ENCODE results near the gene CREBBP.

Gene CREBBP

GRCh38 chr16:3722508-3722907 is 158.0 kb downstream of the CREBBP start:
- Histone ChIP-seq H3K4me1 (peaks cover 0 to 7% (median 6%) of the 10 kb centered on the region in 4 donors), H3K27me3 (no peaks in the 10 kb centered on the region), H3K36me3 (peaks cover 6 to 16% (median 7%) of the 10 kb centered on the region in 3 donors), H3K4me3 (no peak overlapping the region), H3K9me3 (no peaks in the 10 kb centered on the region), H3K27ac (no peak overlapping the region)
- intact Hi-C loops (cut with DNase I; ENCODE audit: low total_unique reads) = no loop called here
- no peak for TF ChIP-seq CTCF (IDR thresholded peaks at IDR 0.05)
- DNase-seq = no peak

- intact Hi-C loops (cut with DNase I; ENCODE audit: low total_unique reads) = no loop called here
- DNase-seq = no peak
- TF ChIP-seq CTCF (IDR thresholded peaks at IDR 0.05) = no peak
- Histone ChIP-seq H3K27ac (no peak overlapping the region), H3K27me3 (no peaks in the 10 kb centered on the region), H3K36me3 (no peaks in the 10 kb centered on the region), H3K4me3 (no peak overlapping the region), H3K9me3 (no peaks in the 10 kb centered on the region), H3K4me1 (peaks cover 0 to 15% (median 12%) of the 10 kb centered on the region in 4 donors)
Observed at GRCh38 chr16:3720418-3720817, 160.1 kb downstream of the CREBBP start.

GRCh38 chr16:3718628-3719027 is 161.9 kb downstream of the CREBBP start:
- Histone ChIP-seq H3K27me3 (no peaks in the 10 kb centered on the region), H3K4me3 (no peak overlapping the region), H3K4me1 (peaks cover 0 to 15% (median 12%) of the 10 kb centered on the region in 4 donors), H3K9me3 (no peaks in the 10 kb centered on the region), H3K27ac (no peak overlapping the region), H3K36me3 (peaks cover 0 to 5% (median 0%) of the 10 kb centered on the region in 3 donors)
- no peak for DNase-seq
- intact Hi-C loops (cut with DNase I; ENCODE audit: low total_unique reads) = loop anchor here (2.0 kb wide), 1 partner anchor 160 kb away; no protein-coding TSS in a partner anchor
- no peak for TF ChIP-seq CTCF (IDR thresholded peaks at IDR 0.05)

GRCh38 chr16:3718019-3718391 is 162.5 kb downstream of the CREBBP start:
- no peak for TF ChIP-seq CTCF (IDR thresholded peaks at IDR 0.05)
- no peaks in the 10 kb centered on the region for H3K27me3 ChIP-seq
- peak overlapping the region; percentile 90 to 92 for H3K27ac ChIP-seq
- intact Hi-C loops (cut with DNase I; ENCODE audit: low total_unique reads) = loop anchor here (2.0 kb wide), 1 partner anchor 161 kb away; no protein-coding TSS in a partner anchor
- peak overlapping the region; percentile 97 to 99 for H3K4me3 ChIP-seq
- H3K9me3 ChIP-seq = no peaks in the 10 kb centered on the region
- H3K36me3 ChIP-seq = peaks cover 4 to 11% (median 5%) of the 10 kb centered on the region in 3 donors
- H3K4me1 ChIP-seq = peaks cover 0 to 15% (median 12%) of the 10 kb centered on the region in 4 donors
- DNase-seq = no peak

- Histone ChIP-seq H3K4me1 (peaks cover 0 to 15% (median 12%) of the 10 kb centered on the region in 4 donors), H3K27me3 (no peaks in the 10 kb centered on the region), H3K9me3 (no peaks in the 10 kb centered on the region), H3K36me3 (peaks cover 4 to 15% (median 7%) of the 10 kb centered on the region in 3 donors), H3K4me3 (peak within 1 kb of the TSS; percentile 97 to 99), H3K27ac (peak within 1 kb of the TSS; percentile 90 to 92)
- peak in 1 of 2 experiments; percentile 11 for TF ChIP-seq CTCF (IDR thresholded peaks at IDR 0.05)
- intact Hi-C loops (cut with DNase I; ENCODE audit: low total_unique reads) = loop anchor here (2.0 kb wide), 1 partner anchor 161 kb away; no protein-coding TSS in a partner anchor
- peak; percentile 81 to 93 for DNase-seq
Observed at GRCh38 chr16:3717235-3718018, 163.1 kb downstream of the CREBBP start, which contains the start of gene TRAP1. TRAP1 (minus strand) TSS chr16:3717524; CDS start chr16:3717508, 16 bp downstream.
